HepG2 (cell line): ENCODE data around the gene BRD1. TPM values are rescaled to one million over a fixed set of nuclear protein-coding genes. Genes with fewer than 3 reads are reported as not detected.

Source experiments
- BCL6 ChIP-seq: IDR thresholded peaks from 2 replicates; pipeline ENCODE4 v1.6.1; 2016; ENCODE audit warnings: missing genetic modification reagents, missing compliant biosample characterization
- CC2D1A ChIP-seq: sonication (generic); formaldehyde crosslinking; IDR thresholded peaks from 2 replicates; pipeline ENCODE4 v1.8.1; 2023; ENCODE audit warnings: mild to moderate bottlenecking, missing genetic modification reagents
- JDP2 ChIP-seq: sonication (generic); formaldehyde crosslinking; IDR thresholded peaks from 2 replicates; pipeline ENCODE4 v1.8.1; 2022; ENCODE audit warnings: missing genetic modification reagents, borderline replicate concordance
- MTA1 ChIP-seq: sonication (generic); formaldehyde crosslinking; IDR thresholded peaks from 2 replicates; pipeline ENCODE4 v1.4.0; 2020; ENCODE audit warnings: missing genetic modification reagents, mild to moderate bottlenecking, borderline replicate concordance
- MTF2 ChIP-seq: sonication (generic); formaldehyde crosslinking; IDR thresholded peaks from 2 replicates; pipeline ENCODE4 v1.5.0; 2020; ENCODE audit warnings: missing genetic modification reagents, borderline replicate concordance
- MXD4 ChIP-seq: IDR thresholded peaks from 2 replicates; pipeline ENCODE4 v1.6.1; 2016; ENCODE audit warnings: mild to moderate bottlenecking, missing biosample characterization, missing genetic modification reagents
- PHB2 ChIP-seq: fragments of 450-650 bp; IDR thresholded peaks from 2 replicates; pipeline ENCODE4 v1.6.1; 2018; ENCODE audit not compliant: partially characterized antibody
- PLSCR1 ChIP-seq: sonication (generic); formaldehyde crosslinking; IDR thresholded peaks from 2 replicates; pipeline ENCODE4 v1.5.0; 2020; ENCODE audit warnings: missing genetic modification reagents, mild to moderate bottlenecking, borderline replicate concordance
- RAD21 ChIP-seq: fragments of 450-650 bp; formaldehyde crosslinking; IDR thresholded peaks from 2 replicates; pipeline ENCODE4 v1.5.0; 2020; ENCODE audit warnings: mild to moderate bottlenecking
- RARG ChIP-seq: sonication (generic); formaldehyde crosslinking; IDR thresholded peaks from 2 replicates; pipeline ENCODE4 v1.4.0; 2020; ENCODE audit warnings: low read depth, mild to moderate bottlenecking, missing genetic modification reagents
- STAG1 ChIP-seq: sonication (generic); formaldehyde crosslinking; IDR thresholded peaks from 2 replicates; pipeline ENCODE4 v1.4.0; 2020; ENCODE audit warnings: missing genetic modification reagents
- ZBTB38 ChIP-seq: sonication (generic); formaldehyde crosslinking; IDR thresholded peaks from 2 replicates; pipeline ENCODE4 v1.5.1; 2020; ENCODE audit warnings: mild to moderate bottlenecking, missing genetic modification reagents
- ZNF101 ChIP-seq: sonication (generic); formaldehyde crosslinking; IDR thresholded peaks from 2 replicates; pipeline ENCODE4 v1.4.0; 2020; ENCODE audit warnings: mild to moderate bottlenecking, low read depth, missing genetic modification reagents, borderline replicate concordance
- ZNF619 ChIP-seq: sonication (generic); formaldehyde crosslinking; IDR thresholded peaks from 2 replicates; pipeline ENCODE4 v1.4.0; 2020; ENCODE audit warnings: mild to moderate bottlenecking, missing genetic modification reagents
- ZNF674 ChIP-seq: sonication (generic); formaldehyde crosslinking; IDR thresholded peaks from 2 replicates; pipeline ENCODE4 v1.5.0; 2020; ENCODE audit warnings: low read depth, mild to moderate bottlenecking, missing genetic modification reagents
- ZNF784 ChIP-seq: sonication (generic); formaldehyde crosslinking; IDR thresholded peaks from 2 replicates; pipeline ENCODE4 v1.5.1; 2020; ENCODE audit warnings: missing genetic modification reagents, mild to moderate bottlenecking, borderline replicate concordance
- ZSCAN21 ChIP-seq: sonication (generic); formaldehyde crosslinking; IDR thresholded peaks from 2 replicates; pipeline ENCODE4 v1.8.0; 2022; ENCODE audit warnings: mild to moderate bottlenecking, missing genetic modification reagents, moderate library complexity, borderline replicate concordance
- ZSCAN25 ChIP-seq: sonication (generic); formaldehyde crosslinking; IDR thresholded peaks from 2 replicates; pipeline ENCODE4 v1.8.0; 2022; ENCODE audit warnings: mild to moderate bottlenecking, missing genetic modification reagents
- polyA plus RNA-seq, 8 experiments: library from polyadenylated mRNA; depleted of rRNA in 3 of 8; stranded (reverse) in 7 of 8; unstranded in 1 of 8; fragments of >200 nt; fragmentation: Illumina TruSeq in 4 of 8; extraction: Trizol in 4 of 8; gene quantifications; 2 replicates each; pipeline versions ENCODE4 v1.2.1 to v1.2.3, GENCODE V29; 2011 to 2016; ENCODE audit warnings: low read depth in 4 of 8, missing spikeins in 1 of 8, mixed read lengths in 1 of 8; ENCODE audit not compliant: insufficient read depth in 1 of 8
- total RNA-seq, 5 experiments: library from RNA; depleted of rRNA; stranded (reverse); fragments of >200 nt; fragmentation: Illumina TruSeq; extraction: Trizol; gene quantifications; 2 replicates each; pipeline ENCODE4 v1.2.3, GENCODE V29; 2016; ENCODE audit warnings: low read depth in 1 of 5
- TF ChIP-seq, protein P1 (sequence below), 2 experiments: fragments of 450-650 bp in 1 of 2; sonication (generic) in 1 of 2; formaldehyde crosslinking; IDR thresholded peaks; 2 replicates each; pipeline versions ENCODE4 v1.5.0 to v1.8.0; 2020 to 2022; ENCODE audit warnings: mild to moderate bottlenecking in 1 of 2, missing genetic modification reagents in 1 of 2
- TF ChIP-seq, protein P2 (sequence below): sonication (generic); formaldehyde crosslinking; IDR thresholded peaks from 2 replicates; pipeline ENCODE4 v1.4.0; 2020; ENCODE audit warnings: missing genetic modification reagents, borderline replicate concordance
- TF ChIP-seq, protein P3 (sequence below): sonication (generic); formaldehyde crosslinking; IDR thresholded peaks from 2 replicates; pipeline ENCODE4 v1.4.0; 2020; ENCODE audit warnings: mild to moderate bottlenecking, missing genetic modification reagents, borderline replicate concordance

The BRD1 gene
- total and polyA plus RNA-seq, 2 of the 13 experiments (the other 11 are each of a cell fraction or from before 2014, with no cell fraction given): 5.1 to 12.0 TPM

DNA sequence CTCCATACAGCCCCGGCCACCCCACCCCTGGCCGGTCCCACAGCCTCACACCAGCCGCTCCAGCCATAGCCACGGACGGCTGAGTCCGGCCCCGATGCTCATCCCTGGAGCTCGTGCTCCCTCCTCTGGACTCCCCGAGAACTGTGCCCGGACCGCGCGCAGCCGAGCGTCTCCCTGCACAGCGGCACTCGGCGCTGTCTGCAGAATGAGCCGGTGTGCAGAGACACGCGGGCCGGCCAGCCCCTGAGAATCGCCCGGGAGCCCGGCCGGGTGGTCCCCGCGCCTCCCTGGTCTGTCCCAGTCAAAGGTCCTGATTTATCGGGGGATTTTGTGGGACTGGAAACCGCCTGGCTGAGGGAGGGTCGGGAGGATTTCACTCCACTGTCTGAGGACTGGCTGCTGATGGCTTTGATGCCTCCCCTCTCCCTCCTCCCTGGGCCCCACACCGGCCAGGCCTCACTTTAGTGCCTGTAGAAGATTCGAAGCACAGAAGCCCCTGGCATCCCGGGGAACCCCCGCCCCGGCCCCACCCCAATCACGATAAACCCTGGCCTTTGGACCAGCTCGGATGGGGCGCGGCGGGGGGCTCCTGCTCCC is 102.7 kb downstream of the BRD1 start (continued):
- TF ChIP-seq RARG (CRISPR knock-in tag) (no peak), ZSCAN25 (CRISPR knock-in tag) (no peak), MTA1 (no peak), ZNF674 (CRISPR knock-in tag) (no peak), STAG1 (CRISPR knock-in tag) (peak; percentile 80), ZNF619 (CRISPR knock-in tag) (no peak), ZSCAN21 (CRISPR knock-in tag) (no peak), PLSCR1 (no peak), RAD21 (CRISPR knock-in tag) (peak; percentile 65), JDP2 (no peak), PHB2 (no peak), MXD4 (CRISPR knock-in tag) (no peak), ZNF784 (CRISPR knock-in tag) (no peak), MTF2 (CRISPR knock-in tag) (peak; percentile 84; the same call in 1 of the 2 replicates), CC2D1A (CRISPR knock-in tag) (no peak), ZBTB38 (CRISPR knock-in tag) (no peak), BCL6 (CRISPR knock-in tag) (no peak), ZNF101 (no peak)
- TF ChIP-seq, protein P1, sequence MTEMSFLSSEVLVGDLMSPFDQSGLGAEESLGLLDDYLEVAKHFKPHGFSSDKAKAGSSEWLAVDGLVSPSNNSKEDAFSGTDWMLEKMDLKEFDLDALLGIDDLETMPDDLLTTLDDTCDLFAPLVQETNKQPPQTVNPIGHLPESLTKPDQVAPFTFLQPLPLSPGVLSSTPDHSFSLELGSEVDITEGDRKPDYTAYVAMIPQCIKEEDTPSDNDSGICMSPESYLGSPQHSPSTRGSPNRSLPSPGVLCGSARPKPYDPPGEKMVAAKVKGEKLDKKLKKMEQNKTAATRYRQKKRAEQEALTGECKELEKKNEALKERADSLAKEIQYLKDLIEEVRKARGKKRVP (CRISPR knock-in tag; IDR thresholded peaks at IDR 0.05): no peak
- TF ChIP-seq, protein P2, sequence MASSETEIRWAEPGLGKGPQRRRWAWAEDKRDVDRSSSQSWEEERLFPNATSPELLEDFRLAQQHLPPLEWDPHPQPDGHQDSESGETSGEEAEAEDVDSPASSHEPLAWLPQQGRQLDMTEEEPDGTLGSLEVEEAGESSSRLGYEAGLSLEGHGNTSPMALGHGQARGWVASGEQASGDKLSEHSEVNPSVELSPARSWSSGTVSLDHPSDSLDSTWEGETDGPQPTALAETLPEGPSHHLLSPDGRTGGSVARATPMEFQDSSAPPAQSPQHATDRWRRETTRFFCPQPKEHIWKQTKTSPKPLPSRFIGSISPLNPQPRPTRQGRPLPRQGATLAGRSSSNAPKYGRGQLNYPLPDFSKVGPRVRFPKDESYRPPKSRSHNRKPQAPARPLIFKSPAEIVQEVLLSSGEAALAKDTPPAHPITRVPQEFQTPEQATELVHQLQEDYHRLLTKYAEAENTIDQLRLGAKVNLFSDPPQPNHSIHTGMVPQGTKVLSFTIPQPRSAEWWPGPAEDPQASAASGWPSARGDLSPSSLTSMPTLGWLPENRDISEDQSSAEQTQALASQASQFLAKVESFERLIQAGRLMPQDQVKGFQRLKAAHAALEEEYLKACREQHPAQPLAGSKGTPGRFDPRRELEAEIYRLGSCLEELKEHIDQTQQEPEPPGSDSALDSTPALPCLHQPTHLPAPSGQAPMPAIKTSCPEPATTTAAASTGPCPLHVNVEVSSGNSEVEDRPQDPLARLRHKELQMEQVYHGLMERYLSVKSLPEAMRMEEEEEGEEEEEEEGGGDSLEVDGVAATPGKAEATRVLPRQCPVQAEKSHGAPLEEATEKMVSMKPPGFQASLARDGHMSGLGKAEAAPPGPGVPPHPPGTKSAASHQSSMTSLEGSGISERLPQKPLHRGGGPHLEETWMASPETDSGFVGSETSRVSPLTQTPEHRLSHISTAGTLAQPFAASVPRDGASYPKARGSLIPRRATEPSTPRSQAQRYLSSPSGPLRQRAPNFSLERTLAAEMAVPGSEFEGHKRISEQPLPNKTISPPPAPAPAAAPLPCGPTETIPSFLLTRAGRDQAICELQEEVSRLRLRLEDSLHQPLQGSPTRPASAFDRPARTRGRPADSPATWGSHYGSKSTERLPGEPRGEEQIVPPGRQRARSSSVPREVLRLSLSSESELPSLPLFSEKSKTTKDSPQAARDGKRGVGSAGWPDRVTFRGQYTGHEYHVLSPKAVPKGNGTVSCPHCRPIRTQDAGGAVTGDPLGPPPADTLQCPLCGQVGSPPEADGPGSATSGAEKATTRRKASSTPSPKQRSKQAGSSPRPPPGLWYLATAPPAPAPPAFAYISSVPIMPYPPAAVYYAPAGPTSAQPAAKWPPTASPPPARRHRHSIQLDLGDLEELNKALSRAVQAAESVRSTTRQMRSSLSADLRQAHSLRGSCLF (CRISPR knock-in tag): no peak
- TF ChIP-seq, protein P3, sequence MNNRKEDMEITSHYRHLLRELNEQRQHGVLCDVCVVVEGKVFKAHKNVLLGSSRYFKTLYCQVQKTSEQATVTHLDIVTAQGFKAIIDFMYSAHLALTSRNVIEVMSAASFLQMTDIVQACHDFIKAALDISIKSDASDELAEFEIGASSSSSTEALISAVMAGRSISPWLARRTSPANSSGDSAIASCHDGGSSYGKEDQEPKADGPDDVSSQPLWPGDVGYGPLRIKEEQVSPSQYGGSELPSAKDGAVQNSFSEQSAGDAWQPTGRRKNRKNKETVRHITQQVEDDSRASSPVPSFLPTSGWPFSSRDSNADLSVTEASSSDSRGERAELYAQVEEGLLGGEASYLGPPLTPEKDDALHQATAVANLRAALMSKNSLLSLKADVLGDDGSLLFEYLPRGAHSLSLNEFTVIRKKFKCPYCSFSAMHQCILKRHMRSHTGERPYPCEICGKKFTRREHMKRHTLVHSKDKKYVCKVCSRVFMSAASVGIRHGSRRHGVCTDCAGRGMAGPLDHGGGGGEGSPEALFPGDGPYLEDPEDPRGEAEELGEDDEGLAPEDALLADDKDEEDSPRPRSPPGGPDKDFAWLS (CRISPR knock-in tag): no peak
